Smooth muscle cell of the pulmonary artery (primary cell): ENCODE results near the gene DOK7. TPM values are rescaled to one million over a fixed set of nuclear protein-coding genes. Genes with fewer than 3 reads are reported as not detected.

ENCODE experiments used
- total RNA-seq: library from RNA; depleted of rRNA; stranded (reverse); fragments of >200 nt; gene quantifications from 2 replicates; pipeline ENCODE4 v1.2.3, GENCODE V29; 2014

DOK7 gene
- total RNA-seq: 0.07 and 0.20 TPM in 2 replicates

GRCh38 chr4:3462790-3463415 is at the start of gene DOK7:
DOK7 (plus strand) TSS chr4:3463306; CDS start chr4:3463376, 70 bp downstream.

DNA sequence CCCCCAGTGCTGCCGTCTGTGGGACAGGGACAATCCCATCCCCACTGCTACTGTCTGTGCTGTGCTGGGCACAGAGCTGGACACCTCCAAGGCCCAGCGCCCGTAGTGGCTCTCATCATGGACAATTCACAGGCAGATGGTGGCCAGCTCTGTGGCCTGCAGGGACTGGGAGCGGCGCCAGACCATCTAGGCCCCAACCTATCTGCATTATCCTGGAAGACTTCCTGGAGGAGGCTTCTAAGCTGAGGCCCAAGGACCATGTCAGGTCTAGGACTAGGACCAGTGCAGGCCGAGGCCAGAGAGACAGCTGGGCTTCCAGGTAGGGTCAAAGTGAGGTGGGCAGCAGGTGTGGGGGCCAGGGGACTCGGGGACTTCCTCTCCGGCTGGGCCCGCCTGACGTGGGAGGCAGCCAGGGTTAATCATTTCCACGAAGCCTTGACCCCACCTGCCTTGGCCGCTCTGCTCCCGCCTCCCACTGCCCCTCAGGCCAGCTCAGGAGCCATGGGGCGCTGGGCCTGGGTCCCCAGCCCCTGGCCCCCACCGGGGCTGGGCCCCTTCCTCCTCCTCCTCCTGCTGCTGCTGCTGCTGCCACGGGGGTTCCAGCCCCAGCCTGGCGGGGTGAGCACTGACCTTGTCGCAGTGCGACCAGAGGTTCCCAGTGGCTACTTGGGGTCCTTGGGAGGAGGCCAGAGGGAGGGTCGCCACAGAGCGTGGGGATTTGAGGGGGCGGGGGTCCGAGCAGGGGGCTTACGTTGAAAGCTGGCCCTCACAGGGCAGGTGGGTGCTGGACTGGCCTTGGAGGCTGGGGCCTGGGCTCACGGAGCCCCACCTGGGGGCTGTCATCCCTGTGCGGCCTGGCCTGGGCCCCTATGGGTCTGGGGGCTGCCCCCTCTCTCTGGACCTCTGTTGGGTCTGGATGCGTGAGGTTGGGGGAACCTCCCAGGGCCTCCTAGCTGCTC is 21.3 kb upstream of the DOK7 start, which contains the start of gene HGFAC:
Gene HGFAC (plus strand): TSS at position 468 of the 959 bp plus-strand sequence. CDS start 34 bp downstream, at position 502.

DNA sequence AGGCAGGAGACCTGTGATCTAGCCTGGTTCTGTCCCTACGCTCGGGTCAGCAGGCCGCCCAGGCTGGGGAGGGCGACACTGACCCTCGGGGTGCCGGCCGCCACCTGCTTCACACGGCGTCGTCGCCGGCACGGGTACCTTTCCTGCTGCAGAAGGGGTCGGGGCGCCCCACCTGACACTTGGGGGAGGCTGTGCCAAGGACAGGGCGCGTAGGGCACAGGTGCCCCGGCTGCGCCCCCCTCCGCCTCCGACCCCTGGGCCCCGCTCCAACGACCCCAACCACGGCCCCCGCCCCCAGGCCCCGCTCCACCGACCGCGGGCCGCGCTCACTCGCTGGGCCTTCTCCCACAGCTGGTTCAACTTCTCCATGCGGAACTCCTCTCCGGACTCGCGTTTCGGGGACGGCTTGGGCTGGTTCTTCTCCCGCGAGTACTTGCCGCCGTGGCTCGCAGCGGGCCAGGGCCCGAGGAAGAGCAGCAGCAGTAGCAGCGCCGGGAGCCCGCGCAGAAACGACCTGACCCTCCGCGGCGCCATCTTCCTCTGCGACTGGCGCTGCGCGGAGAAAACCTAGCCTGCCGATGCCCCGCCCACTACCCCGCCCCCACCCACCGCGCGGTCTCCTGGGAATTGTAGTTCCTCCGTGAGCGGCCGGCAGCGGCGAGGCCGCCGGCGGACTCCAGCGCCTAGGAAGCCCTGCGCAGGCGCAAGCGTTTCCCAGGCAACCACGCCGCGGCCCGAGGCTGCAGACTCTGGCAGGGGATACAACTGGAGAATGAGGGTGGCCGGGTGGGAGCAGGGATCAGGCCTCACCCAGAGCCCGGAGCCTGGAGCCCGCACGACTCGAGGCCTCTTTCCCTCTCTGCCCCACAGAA is 69.0 kb downstream of the DOK7 start, which contains the start of gene LRPAP1:
Gene LRPAP1 (minus strand): TSS at position 544 of the 872 bp plus-strand sequence. CDS start 10 bp downstream, at position 534.

Other genes starting within 250 kb of the DOK7 start
- gene MSANTD1, start 214.1 kb upstream of the DOK7 start, total RNA-seq: 0.52 and 0.83 TPM in 2 replicates
- 12.5 and 14.5 TPM in 2 replicates for gene RGS12, start 170.3 kb upstream of the DOK7 start, total RNA-seq
- 0.13 TPM in 1 of 2 replicates, not detected in the other for gene HGFAC, start 21.3 kb upstream of the DOK7 start, total RNA-seq
- gene LRPAP1, start 69.1 kb downstream of the DOK7 start, total RNA-seq: 197 and 306 TPM in 2 replicates